ENCODE results near the gene SERPIND1.

The SERPIND1 gene

DNA sequence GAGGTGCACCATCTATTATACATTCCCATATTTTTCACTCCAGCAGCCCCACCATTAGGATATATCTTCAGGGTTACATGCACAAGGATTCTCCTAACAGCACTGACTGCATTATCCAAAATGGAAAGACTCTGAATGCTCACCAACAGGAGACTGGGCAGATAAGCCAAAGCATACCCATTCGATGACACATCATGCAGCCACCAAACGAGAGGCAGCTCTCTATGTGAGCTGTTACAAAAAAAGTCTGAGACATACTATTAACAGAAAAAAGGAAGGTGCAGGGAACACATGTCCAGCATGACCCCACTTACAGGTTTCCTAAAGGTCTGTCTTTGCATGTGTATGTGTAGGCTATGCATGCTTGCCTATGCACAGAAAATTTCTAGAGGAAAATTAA, 12.4 kb upstream of the SERPIND1 start:
- no peaks in the 10 kb centered on the region for H3K4me1 ChIP-seq (ENCODE audit: control insufficient read depth, insufficient read depth, low read length)
- no peak overlapping the region for H3K4me3 ChIP-seq (ENCODE audit: low read depth, low read length)
- CTCF ChIA-PET, result interaction anchor here (0.8 kb wide), 1 partner anchor 21 kb away, joined by 3 read pairs; no protein-coding TSS in a partner anchor
- no peak overlapping the region for H3K27ac ChIP-seq (ENCODE audit: extremely low read depth, low read depth, low read length)
- TF ChIP-seq, protein P1, sequence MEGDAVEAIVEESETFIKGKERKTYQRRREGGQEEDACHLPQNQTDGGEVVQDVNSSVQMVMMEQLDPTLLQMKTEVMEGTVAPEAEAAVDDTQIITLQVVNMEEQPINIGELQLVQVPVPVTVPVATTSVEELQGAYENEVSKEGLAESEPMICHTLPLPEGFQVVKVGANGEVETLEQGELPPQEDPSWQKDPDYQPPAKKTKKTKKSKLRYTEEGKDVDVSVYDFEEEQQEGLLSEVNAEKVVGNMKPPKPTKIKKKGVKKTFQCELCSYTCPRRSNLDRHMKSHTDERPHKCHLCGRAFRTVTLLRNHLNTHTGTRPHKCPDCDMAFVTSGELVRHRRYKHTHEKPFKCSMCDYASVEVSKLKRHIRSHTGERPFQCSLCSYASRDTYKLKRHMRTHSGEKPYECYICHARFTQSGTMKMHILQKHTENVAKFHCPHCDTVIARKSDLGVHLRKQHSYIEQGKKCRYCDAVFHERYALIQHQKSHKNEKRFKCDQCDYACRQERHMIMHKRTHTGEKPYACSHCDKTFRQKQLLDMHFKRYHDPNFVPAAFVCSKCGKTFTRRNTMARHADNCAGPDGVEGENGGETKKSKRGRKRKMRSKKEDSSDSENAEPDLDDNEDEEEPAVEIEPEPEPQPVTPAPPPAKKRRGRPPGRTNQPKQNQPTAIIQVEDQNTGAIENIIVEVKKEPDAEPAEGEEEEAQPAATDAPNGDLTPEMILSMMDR (tag by site-specific recombination; IDR thresholded peaks at IDR 0.05), result no peak
- TF ChIP-seq KLF9 (tag by site-specific recombination; IDR thresholded peaks at IDR 0.05; ENCODE audit: low read depth), result no peak
- no peak for TF ChIP-seq ZNF514 (tag by site-specific recombination; IDR thresholded peaks at IDR 0.05)
- TF ChIP-seq EGR2 (tag by site-specific recombination; IDR thresholded peaks at IDR 0.05; ENCODE audit: low read depth), result no peak
- no peak for TF ChIP-seq SETDB1 (IDR thresholded peaks at IDR 0.05; ENCODE audit: insufficient read length, low read length)
- TF ChIP-seq HOXD13 (CRISPR knock-in tag; IDR thresholded peaks at IDR 0.05; ENCODE audit: borderline replicate concordance), result no peak
- TF ChIP-seq ZNF585B (tag by site-specific recombination; IDR thresholded peaks at IDR 0.05), result no peak
- no peak for TF ChIP-seq ZNF10 (tag by site-specific recombination; IDR thresholded peaks at IDR 0.05)
- no peak for TF ChIP-seq KLF8 (tag by site-specific recombination; IDR thresholded peaks at IDR 0.05)
- no peak for TF ChIP-seq ZNF596 (tag by site-specific recombination; IDR thresholded peaks at IDR 0.05)
- TF ChIP-seq ZIC2 (tag by site-specific recombination; IDR thresholded peaks at IDR 0.05), result no peak
- TF ChIP-seq ZNF629 (tag by site-specific recombination; IDR thresholded peaks at IDR 0.05), result no peak
- no peak for TF ChIP-seq MYNN (tag by site-specific recombination; IDR thresholded peaks at IDR 0.05; ENCODE audit: borderline replicate concordance)
- no peak for TF ChIP-seq ZBTB17 (tag by site-specific recombination; IDR thresholded peaks at IDR 0.05)
- no peak for TF ChIP-seq OSR2 (tag by site-specific recombination; IDR thresholded peaks at IDR 0.05)
- no peak for TF ChIP-seq FEZF1 (tag by site-specific recombination; IDR thresholded peaks at IDR 0.05)
- no peak for TF ChIP-seq ZNF707 (tag by site-specific recombination; IDR thresholded peaks at IDR 0.05)
- no peak for TF ChIP-seq ZBTB21 (tag by site-specific recombination; IDR thresholded peaks at IDR 0.05)
- TF ChIP-seq, protein P2, sequence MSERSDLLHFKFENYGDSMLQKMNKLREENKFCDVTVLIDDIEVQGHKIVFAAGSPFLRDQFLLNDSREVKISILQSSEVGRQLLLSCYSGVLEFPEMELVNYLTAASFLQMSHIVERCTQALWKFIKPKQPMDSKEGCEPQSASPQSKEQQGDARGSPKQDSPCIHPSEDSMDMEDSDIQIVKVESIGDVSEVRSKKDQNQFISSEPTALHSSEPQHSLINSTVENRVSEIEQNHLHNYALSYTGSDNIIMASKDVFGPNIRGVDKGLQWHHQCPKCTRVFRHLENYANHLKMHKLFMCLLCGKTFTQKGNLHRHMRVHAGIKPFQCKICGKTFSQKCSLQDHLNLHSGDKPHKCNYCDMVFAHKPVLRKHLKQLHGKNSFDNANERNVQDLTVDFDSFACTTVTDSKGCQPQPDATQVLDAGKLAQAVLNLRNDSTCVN (tag by site-specific recombination; optimal IDR thresholded peaks at IDR 0.05), result no peak
- no peak for TF ChIP-seq ZFP41 (tag by site-specific recombination; IDR thresholded peaks at IDR 0.05; ENCODE audit: borderline replicate concordance)
- no peaks in the 10 kb centered on the region for H3K9me3 ChIP-seq (ENCODE audit: control insufficient read depth, insufficient read depth, low read depth, low read length)
- POLR2A ChIA-PET, result no interaction called here
- peaks cover 0 to 64% of the 10 kb centered on the region in 2 experiments; a peak in 2 of 3 replicates for H3K36me3 ChIP-seq (ENCODE audit: control insufficient read depth in 2 of 2, insufficient read depth in 1 of 2, low read length in 2 of 2)

DNA sequence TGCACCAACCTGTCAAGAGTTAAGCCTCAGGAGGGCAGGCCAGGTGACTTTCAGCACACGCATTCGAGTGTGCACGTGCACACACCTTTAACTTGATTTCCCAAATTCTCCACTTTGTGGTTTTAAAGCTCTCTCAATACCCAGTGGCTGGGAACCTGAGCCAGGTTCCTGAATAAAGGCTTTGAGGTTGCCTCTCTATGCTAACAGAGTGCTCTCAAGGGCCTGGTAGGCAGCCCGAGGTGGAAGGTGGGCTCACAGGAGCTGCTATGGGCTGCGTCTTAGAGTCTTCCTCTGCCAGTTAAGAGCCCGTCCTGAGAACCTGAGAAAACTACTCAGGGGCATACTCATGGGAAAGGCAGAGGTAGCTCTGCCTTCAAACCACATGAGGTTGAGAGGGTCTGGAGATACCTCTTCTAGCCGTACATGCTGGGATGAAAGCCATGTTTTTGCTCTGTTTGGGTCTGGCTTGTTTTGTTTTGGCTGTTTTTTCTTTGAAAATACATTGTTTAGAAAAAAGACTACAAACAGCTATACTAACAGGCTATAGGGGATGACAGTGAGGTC, 11.6 kb upstream of the SERPIND1 start:
- Histone ChIP-seq H3K27ac (ENCODE audit: extremely low read depth, low read depth, low read length) (no peak overlapping the region), H3K36me3 (ENCODE audit: control insufficient read depth in 2 of 2, insufficient read depth in 1 of 2, low read length in 2 of 2) (peaks cover 0 to 61% of the 10 kb centered on the region in 2 experiments; a peak in 2 of 3 replicates), H3K9me3 (ENCODE audit: control insufficient read depth, insufficient read depth, low read depth, low read length) (no peaks in the 10 kb centered on the region), H3K4me1 (ENCODE audit: control insufficient read depth, insufficient read depth, low read length) (no peaks in the 10 kb centered on the region), H3K4me3 (ENCODE audit: low read depth, low read length) (no peak overlapping the region)
- CTCF ChIA-PET, result interaction anchor here (0.7 to 1.1 kb wide), 3 partner anchors 9 to 20 kb away, joined by 3 to 5 read pairs (median 4); no protein-coding TSS in a partner anchor
- TF ChIP-seq ZNF658 (tag by site-specific recombination; IDR thresholded peaks at IDR 0.05) (no peak), WT1 (tag by site-specific recombination; IDR thresholded peaks at IDR 0.05) (no peak), ZNF561 (tag by site-specific recombination; IDR thresholded peaks at IDR 0.05; ENCODE audit: borderline replicate concordance) (no peak), ZNF146 (tag by site-specific recombination; IDR thresholded peaks at IDR 0.05) (no peak), SP7 (tag by site-specific recombination; IDR thresholded peaks at IDR 0.05) (no peak), ZNF169 (tag by site-specific recombination; IDR thresholded peaks at IDR 0.05) (no peak), ZNF114 (tag by site-specific recombination; IDR thresholded peaks at IDR 0.05) (no peak), ZFP41 (tag by site-specific recombination; IDR thresholded peaks at IDR 0.05; ENCODE audit: borderline replicate concordance) (no peak)
- TF ChIP-seq, protein P3, sequence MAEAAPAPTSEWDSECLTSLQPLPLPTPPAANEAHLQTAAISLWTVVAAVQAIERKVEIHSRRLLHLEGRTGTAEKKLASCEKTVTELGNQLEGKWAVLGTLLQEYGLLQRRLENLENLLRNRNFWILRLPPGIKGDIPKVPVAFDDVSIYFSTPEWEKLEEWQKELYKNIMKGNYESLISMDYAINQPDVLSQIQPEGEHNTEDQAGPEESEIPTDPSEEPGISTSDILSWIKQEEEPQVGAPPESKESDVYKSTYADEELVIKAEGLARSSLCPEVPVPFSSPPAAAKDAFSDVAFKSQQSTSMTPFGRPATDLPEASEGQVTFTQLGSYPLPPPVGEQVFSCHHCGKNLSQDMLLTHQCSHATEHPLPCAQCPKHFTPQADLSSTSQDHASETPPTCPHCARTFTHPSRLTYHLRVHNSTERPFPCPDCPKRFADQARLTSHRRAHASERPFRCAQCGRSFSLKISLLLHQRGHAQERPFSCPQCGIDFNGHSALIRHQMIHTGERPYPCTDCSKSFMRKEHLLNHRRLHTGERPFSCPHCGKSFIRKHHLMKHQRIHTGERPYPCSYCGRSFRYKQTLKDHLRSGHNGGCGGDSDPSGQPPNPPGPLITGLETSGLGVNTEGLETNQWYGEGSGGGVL (tag by site-specific recombination; IDR thresholded peaks at IDR 0.05), result no peak
- POLR2A ChIA-PET, result no interaction called here

Data from HEK293 (cell line).